RPMI8226 (cell line): ENCODE data around the gene TPM3.
"Not testable (repeated sequence)": the region's sequence is repeated elsewhere in the genome, so short reads cannot be mapped to it uniquely, and the experiment has no call there.

ENCODE experiments used
- DNase-seq: peaks from one replicate; pipeline ENCODE4 v3.0.0-alpha.2; 2015

The TPM3 gene

GRCh38 chr1:154205778-154206177 lies 13.9 kb upstream of the TPM3 start:
- not testable (repeated sequence) for DNase-seq

- DNase-seq = no peak
Measured at GRCh38 chr1:154199563-154199879, 7.6 kb upstream of the TPM3 start.

GRCh38 chr1:154198756-154199562 lies 7.1 kb upstream of the TPM3 start:
- peak; percentile 68 for DNase-seq

GRCh38 chr1:154193821-154194220 lies 1.9 kb upstream of the TPM3 start:
- DNase-seq = peak; percentile 85

- no peak for DNase-seq
Measured at GRCh38 chr1:154192476-154192875, 576 bp upstream of the TPM3 start.

- DNase-seq = no peak
Measured at GRCh38 chr1:154190550-154190949, 1.4 kb downstream of the TPM3 start.

- DNase-seq = peak; percentile 65
Measured at GRCh38 chr1:154186852-154187501, 4.9 kb downstream of the TPM3 start.

- peak; percentile 82 for DNase-seq
Measured at GRCh38 chr1:154186177-154186576, 5.7 kb downstream of the TPM3 start.

GRCh38 chr1:154183046-154183915 lies 8.6 kb downstream of the TPM3 start:
- peak; percentile 98 for DNase-seq

GRCh38 chr1:154182344-154183045 lies 9.4 kb downstream of the TPM3 start:
- peak; percentile 86 for DNase-seq

GRCh38 chr1:154181944-154182343 lies 10.0 kb downstream of the TPM3 start:
- DNase-seq = no peak

- DNase-seq = peak; percentile 59
Measured at GRCh38 chr1:154179946-154180687, 11.8 kb downstream of the TPM3 start.

- no peak for DNase-seq
Measured at GRCh38 chr1:154178911-154179811, 12.7 kb downstream of the TPM3 start.

GRCh38 chr1:154178013-154178412 lies 13.9 kb downstream of the TPM3 start:
- DNase-seq = no peak

- no peak for DNase-seq
Measured at GRCh38 chr1:154176337-154176736, 15.6 kb downstream of the TPM3 start.

- no peak for DNase-seq
Measured at GRCh38 chr1:154174654-154175053, 17.2 kb downstream of the TPM3 start.

GRCh38 chr1:154171880-154172279 lies 20.0 kb downstream of the TPM3 start:
- DNase-seq = no peak

- DNase-seq = no peak
Measured at GRCh38 chr1:154171223-154171583, 20.7 kb downstream of the TPM3 start.

- no peak for DNase-seq
Measured at GRCh38 chr1:154170547-154171222, 21.2 kb downstream of the TPM3 start.

GRCh38 chr1:154167461-154167860 lies 24.4 kb downstream of the TPM3 start:
- no peak for DNase-seq

- no peak for DNase-seq
Measured at GRCh38 chr1:154166207-154166606, 25.7 kb downstream of the TPM3 start.
